22Rv1 (cell line): ENCODE measurements around the gene ZNF689.
"Not testable (repeated sequence)": the region's sequence is repeated elsewhere in the genome, so short reads cannot be mapped to it uniquely, and the experiment has no call there.

Experiments
- H3K27ac ChIP-seq: fragments of 450-650 bp; 2 replicates; pipeline ENCODE4 v1.5.1; 2017
- ZFX ChIP-seq: fragments of 450-650 bp; IDR thresholded peaks from 2 replicates; pipeline ENCODE4 v1.6.1; 2017; ENCODE audit warnings: antibody characterized with exemption, borderline replicate concordance
- TF ChIP-seq, protein P1 (sequence below): fragments of 450-650 bp; IDR thresholded peaks from 2 replicates; pipeline ENCODE4 v1.5.1; 2017; ENCODE audit warnings: mild to moderate bottlenecking

ZNF689 gene

DNA sequence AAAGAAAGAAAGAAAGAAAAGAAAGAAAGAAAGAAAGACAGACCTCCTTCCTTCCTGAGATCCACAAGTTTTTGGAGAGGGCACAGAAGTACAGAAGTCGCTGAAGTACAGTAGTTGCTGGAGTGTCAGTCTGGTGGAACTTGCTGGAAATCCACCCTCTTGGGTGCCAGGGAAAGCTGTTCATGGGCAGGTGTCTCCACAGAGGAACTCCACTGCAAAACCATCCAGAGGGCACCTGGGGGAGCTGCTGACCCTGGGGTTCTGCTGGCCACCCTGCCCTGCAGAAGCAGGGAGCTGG lies 37.0 kb upstream of the ZNF689 start:
- TF ChIP-seq, protein P1, sequence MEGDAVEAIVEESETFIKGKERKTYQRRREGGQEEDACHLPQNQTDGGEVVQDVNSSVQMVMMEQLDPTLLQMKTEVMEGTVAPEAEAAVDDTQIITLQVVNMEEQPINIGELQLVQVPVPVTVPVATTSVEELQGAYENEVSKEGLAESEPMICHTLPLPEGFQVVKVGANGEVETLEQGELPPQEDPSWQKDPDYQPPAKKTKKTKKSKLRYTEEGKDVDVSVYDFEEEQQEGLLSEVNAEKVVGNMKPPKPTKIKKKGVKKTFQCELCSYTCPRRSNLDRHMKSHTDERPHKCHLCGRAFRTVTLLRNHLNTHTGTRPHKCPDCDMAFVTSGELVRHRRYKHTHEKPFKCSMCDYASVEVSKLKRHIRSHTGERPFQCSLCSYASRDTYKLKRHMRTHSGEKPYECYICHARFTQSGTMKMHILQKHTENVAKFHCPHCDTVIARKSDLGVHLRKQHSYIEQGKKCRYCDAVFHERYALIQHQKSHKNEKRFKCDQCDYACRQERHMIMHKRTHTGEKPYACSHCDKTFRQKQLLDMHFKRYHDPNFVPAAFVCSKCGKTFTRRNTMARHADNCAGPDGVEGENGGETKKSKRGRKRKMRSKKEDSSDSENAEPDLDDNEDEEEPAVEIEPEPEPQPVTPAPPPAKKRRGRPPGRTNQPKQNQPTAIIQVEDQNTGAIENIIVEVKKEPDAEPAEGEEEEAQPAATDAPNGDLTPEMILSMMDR: no peak
- TF ChIP-seq ZFX: no peak
- H3K27ac ChIP-seq: no peak overlapping the region

DNA sequence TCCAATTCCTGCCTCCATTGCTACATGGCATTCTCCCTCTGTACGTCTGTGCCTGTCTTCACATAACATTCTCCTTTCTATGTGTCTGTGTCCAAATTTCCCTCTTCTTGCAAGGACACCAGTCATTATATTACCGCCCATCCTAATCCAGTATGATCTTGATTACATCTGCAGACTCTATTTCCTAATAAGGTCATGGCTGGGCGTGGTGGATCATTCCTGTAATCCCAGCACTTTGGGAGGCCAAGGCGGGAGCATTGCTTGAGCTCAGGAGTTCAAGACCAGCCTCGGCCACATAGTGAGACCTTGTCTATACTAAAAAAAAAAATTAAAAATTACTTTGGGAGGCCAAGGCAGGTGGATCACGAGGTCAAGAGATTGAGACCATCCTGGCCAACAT lies 35.5 kb upstream of the ZNF689 start:
- TF ChIP-seq ZFX: no peak
- TF ChIP-seq, protein P1: no peak
- H3K27ac ChIP-seq: no peak overlapping the region

DNA sequence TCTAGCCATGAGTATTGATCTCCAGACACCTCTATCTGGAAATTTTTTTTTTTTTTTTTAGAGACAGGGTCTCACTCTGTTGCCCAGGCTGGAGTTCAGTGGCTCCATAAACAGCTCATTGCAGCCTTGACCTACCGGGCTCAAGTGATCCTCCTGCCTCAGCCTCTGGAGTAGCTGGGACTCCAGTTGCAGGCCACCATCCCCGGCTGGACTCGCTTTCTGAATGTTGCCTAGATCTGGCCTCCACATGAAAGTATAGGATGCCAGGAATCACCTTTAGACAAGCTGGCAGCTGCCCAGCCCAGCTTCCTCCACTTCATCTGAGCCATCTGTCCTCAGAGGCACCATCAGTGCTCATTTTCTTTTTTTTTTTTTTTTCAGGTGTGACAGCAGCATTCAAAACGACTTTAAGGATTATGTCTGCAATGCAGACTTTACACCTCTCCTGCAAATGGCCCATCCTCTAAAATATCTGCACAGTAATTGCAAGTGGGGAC lies 34.2 kb upstream of the ZNF689 start:
- TF ChIP-seq, protein P1: no peak
- TF ChIP-seq ZFX: no peak
- no peak overlapping the region for H3K27ac ChIP-seq

DNA sequence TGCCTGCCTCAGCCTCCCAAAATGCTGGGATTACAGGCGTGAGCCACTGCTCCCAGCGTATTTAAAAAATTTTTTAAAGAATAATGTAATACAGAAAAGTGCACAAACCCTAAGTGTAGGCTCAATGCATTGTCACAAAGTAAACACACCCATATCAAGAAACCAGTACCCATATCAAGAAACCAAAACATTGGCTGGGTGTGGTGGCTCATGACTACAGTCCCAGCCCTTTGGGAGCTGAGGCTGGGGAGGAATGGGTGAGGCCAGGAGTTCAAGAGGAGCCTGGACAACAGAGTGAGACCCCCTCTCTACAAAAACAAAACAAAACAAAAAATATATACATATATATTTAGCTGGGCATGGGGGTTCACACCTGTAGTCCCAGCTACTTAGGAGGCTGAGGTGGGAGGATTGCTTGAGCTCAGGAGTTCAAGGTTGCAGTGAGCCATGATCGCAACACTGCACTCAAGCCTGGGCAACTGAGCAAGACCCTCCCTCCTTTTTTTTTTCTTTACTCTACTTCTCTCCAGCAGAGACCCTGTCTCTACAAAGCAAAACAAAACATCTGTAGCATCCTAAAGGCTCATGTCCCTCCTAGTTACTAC lies 31.3 kb upstream of the ZNF689 start:
- no peak overlapping the region for H3K27ac ChIP-seq
- TF ChIP-seq, protein P1: no peak
- no peak for TF ChIP-seq ZFX

DNA sequence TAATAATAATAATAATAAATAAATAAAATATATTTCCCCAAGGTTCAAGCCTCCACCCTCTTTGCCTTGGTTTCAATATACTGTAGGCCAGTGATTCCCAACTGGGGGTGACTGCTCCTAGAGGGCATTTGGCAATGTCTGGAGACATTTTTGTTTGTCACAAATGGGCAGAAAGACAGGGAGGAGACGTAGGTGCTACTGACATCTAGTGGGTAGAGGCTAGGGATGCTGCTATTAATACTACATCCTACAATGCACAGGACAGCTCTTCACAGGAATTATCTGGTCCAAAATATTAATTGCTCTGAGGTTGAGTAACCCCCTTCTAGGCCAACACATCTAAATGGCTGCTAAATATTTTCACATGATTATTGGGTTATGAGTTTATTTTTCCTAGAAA lies 27.8 kb upstream of the ZNF689 start:
- H3K27ac ChIP-seq: no peak overlapping the region
- TF ChIP-seq ZFX: no peak
- TF ChIP-seq, protein P1: peak; percentile 55

DNA sequence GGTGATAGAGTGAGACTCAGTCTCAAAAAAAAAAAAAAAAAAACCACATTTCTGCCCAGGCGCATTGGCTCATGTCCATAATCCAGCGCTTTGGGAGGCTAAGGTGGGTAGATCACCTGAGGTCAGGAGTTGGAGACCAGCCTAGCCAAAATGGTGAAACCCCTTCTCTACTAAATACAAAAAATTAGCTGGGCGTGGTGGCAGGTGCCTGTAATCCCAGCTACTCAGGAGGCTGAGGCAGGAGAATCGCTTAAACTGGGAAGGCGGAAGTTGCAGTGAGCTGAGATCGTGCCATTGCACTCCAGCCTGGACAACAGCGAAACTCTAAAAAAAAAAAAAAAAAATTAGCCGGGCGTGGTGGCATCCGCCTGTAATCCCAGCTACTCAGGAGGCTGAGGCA lies 26.9 kb upstream of the ZNF689 start:
- not testable (repeated sequence) for H3K27ac ChIP-seq

DNA sequence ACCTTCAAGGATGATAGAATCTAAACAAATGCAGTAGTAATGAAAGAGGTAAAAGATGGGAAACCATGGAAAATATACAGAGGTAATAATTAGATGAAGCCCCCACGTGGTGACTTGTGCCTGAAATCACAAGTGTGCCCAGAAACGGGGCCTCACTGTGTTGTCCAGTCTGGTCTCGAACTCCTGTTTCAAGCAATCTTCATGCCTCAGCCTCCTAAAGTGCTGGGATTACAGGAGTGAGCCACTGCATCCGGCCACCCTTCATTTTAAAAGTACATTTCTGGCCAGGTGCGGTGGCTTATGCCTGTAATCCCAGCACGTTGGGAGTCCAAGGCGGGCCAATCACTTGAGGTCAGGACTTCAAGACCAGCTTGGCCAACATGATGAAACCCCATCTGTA lies 26.4 kb upstream of the ZNF689 start:
- TF ChIP-seq, protein P1: no peak
- no peak for TF ChIP-seq ZFX
- no peak overlapping the region for H3K27ac ChIP-seq

DNA sequence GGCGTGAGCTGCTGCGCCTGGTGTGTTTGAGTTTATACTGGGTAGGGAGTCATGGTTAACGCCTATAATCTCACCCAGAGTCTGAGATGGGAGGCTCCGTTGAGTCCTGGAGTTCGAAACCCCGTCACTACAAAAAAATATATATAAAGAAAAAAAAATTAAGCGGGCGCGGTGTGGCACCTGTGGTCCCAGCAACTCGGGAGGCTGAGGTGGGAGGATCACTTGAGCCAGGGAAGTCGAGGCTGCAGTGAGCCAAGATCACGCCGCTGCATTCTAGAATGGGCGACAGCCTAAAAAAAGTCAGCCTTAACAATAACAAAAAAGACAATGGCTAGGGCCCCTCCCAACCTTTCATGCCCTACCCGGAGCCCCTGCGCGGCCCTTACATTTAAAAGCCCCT lies 23.3 kb upstream of the ZNF689 start:
- TF ChIP-seq, protein P1: no peak
- TF ChIP-seq ZFX: no peak
- peak overlapping the region; percentile 83 for H3K27ac ChIP-seq

DNA sequence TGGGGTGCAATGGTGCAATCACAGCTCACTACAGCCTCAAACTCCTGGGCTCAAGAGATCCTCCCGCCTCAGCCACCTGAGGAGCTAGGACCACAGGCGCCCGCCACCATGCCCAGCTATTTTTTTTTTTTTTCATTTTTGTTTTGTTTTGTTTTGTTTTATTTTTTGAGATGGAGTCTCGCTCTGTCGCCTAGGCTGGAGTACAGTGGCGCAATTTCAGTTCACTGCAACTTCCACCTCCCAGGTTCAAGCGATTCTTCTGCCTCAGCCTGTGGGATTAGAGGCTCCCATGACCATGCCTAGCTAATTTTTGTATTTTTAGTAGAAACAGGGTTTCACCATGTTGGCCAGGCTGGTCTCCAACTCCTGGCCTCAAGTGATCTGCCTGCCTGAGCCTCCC lies 22.3 kb upstream of the ZNF689 start:
- not testable (repeated sequence) for H3K27ac ChIP-seq
